Measurements from ENCODE around the gene LCLAT1.

DNA sequence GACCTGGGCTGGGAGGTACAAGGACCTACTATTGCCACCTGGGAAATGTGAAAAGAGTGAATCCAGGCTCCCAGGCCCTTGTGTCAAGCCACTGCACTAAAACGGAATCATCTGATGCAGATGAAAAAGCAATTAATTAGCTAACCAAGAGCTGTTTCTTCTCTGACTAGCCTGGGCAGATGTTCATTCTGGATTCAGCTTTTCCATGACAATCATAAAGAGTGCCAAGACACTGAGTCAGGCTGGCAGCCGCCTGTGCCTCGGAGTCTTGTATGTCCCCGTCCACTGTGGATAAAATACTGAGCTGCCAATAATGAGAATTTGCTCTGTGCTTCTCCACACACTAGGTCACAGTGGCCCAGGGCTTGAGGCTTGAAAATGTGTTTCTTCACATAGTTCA, 21.7 kb upstream of the LCLAT1 start:
- TF ChIP-seq, protein P1, sequence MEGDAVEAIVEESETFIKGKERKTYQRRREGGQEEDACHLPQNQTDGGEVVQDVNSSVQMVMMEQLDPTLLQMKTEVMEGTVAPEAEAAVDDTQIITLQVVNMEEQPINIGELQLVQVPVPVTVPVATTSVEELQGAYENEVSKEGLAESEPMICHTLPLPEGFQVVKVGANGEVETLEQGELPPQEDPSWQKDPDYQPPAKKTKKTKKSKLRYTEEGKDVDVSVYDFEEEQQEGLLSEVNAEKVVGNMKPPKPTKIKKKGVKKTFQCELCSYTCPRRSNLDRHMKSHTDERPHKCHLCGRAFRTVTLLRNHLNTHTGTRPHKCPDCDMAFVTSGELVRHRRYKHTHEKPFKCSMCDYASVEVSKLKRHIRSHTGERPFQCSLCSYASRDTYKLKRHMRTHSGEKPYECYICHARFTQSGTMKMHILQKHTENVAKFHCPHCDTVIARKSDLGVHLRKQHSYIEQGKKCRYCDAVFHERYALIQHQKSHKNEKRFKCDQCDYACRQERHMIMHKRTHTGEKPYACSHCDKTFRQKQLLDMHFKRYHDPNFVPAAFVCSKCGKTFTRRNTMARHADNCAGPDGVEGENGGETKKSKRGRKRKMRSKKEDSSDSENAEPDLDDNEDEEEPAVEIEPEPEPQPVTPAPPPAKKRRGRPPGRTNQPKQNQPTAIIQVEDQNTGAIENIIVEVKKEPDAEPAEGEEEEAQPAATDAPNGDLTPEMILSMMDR (IDR thresholded peaks at IDR 0.05) = no peak
- TF ChIP-seq EZH2phosphoT487 (IDR thresholded peaks at IDR 0.05) = no peak
- TF ChIP-seq EZH2 (IDR thresholded peaks at IDR 0.05) = no peak
